Posterior vena cava (tissue), 2 donors: ENCODE data around the gene SUGCT. TPM values are rescaled to one million over a fixed set of nuclear protein-coding genes. Genes with fewer than 3 reads are reported as not detected.
"Not testable (repeated sequence)": the region's sequence is repeated elsewhere in the genome, so short reads cannot be mapped to it uniquely, and the experiment has no call there.

Experiments used
- DNase-seq: peaks from one replicate; pipeline ENCODE4 v3.0.0-alpha.2; 2020; ENCODE audit warnings: low spot score
- intact Hi-C, 2 donors: fragments of 100-400 bp; cut with DNase I; formaldehyde crosslinking; loops; one replicate each; pipeline versions ENCODE4 v1.14.1 to v1.14.2; 2022 to 2023
- long read RNA-seq, 2 donors: library from polyadenylated mRNA; unstranded; transcript quantifications; one replicate each; pipeline ENCODE4 v2.0.0, GENCODE V29; 2020 to 2021
- total RNA-seq, 2 donors: library from RNA; stranded (reverse); fragmentation: NEBNext Ultra II Directional; extraction: Animal tissue kit (Norgen Biotek cat#: 25700); gene quantifications; one replicate each; pipeline ENCODE4 v1.2.1, GENCODE V29; 2021
- donor health status: DM: yes; HTN: yes; CAD: no.
- donor health status: DM: yes; HTN: yes; CAD: no.

Gene SUGCT
- 10 to 100 TPM; 15.8 to 16.2 TPM for total RNA-seq
- long read RNA-seq, donor 1, partial matches to known transcripts: 0 of 7 reads
- long read RNA-seq, donor 1, other reads (novel, unspliced or antisense): 7 of 7 reads
- long read RNA-seq, donor 2, partial matches to known transcripts: 0 of 10 reads
- long read RNA-seq, donor 2, other reads (novel, unspliced or antisense): 9 of 10 reads

DNA sequence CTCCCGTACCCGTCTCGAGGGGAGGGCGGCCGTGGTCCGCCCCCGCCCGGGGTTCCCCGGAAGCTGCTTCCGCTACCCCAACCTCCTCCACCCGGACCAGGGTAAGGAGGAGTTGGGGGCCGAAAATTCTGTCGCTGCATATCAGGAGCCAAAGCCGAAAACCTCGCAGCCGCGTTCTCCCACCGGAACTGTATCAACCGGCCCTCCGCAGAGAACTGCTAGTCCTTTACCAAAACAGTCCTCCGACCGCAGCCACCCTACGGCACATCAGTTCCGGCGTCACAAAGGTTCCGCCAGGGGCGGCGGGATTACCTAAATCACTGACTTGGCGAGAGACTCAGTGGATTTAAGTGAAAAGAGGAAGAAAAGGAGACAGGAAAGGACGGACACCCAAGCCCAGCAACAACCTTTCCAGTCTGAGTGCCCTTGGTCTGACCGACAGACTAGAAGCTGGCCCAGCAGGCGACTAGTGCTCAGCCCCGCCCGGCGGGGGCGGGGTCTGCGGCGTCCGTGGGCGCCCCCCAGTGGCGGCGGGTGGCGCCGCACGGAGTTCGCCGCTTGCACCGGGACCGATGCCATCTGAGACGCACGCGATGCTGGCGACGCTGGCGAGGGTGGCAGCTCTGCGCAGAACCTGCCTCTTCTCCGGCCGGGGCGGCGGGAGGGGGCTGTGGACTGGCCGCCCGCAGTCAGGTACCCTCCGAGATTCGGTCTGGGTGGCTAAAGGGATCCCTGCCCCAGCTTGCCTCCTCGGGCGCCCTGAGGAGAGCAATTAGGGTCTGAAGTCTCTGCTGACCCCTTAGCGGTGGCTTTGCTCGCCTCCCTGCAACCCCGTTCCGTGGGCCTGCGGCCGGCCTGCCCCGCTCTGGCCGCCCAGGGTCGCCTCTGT, at the start of gene SUGCT, which contains the start of gene MPLKIP:
SUGCT (plus strand) TSS at position 578 of the 889 bp plus-strand sequence.
MPLKIP (minus strand) TSS at position 195 of the 889 bp plus-strand sequence; CDS start at position 140, 55 bp downstream.
- DNase-seq: peak; percentile 93
- intact Hi-C loops: no loop called here

DNA sequence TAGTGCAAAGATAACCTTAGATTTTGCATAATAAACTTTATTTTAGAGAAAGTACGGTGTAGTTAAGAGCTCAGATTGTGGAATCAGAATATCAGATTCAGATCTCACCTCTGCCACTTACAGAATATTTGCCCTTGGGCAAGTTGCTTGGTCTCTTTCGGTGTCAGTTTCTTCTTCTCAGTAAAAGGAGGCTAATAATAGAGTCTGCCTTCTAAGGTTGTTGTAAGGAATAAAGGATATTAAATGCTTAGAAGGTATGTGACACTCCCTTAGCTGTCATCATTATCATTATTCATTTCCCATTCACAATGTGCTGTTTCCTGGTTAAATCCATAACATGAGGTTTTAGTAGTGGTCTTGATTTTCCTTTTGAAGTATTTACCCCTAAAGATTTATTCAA, 42.6 kb upstream of the SUGCT start:
- intact Hi-C loops: no loop called here
- no peak for DNase-seq

GRCh38 chr7:40093631-40094350, 41.0 kb upstream of the SUGCT start:
- intact Hi-C loops: no loop called here

DNA sequence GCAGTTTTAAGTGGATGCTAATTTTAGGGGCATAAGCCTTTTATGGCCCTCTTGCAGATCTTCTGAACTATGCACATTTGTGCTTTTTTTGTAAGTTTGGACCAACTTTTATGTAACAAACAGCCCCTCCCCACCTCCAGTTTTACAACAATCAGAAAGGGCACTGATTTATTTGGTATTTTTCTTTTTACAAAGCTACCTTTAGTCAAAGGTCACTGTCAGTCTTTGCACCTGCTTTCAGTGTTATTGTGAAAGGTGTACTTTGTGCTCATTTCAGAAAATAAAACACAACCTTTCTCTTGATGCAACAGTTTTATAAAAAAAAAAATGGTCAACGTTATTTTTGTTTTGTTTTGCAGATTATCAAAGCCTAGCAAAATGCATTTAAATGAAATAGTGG, 39.6 kb upstream of the SUGCT start:
- intact Hi-C loops: no loop called here
- DNase-seq: no peak

More at GRCh38 chr7:40093631-40094350, 41.0 kb upstream of the SUGCT start:
- no peak for DNase-seq

DNA sequence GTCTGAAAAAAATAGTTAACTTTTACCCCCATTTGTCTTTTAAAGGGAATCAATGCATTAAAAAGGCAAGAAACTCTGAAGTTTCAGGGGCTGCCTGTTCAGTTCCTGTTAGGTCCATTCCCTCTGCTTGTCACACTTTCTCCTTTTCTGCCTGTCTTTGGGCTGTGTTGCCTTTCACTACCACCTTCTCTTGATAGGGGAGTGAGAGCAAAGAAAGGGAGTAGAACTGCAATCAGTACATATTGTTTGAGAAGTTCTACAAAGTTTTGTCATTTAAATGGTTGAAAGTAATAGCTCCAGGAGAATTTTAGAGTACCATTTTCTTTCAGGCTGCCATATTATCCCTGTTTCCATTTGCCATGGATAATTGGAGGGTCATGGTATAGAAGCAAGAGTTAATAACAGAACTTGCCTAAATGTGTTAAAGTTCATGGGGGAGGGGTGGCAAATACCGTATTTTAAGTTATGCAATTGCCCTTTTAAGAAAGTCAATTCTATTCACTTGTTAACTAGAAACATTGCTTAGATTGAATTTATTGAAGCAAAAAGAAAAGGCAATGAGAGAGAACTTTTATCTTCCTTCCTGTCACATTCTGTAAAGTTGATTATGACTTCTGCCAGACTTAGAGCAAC, 39.0 kb upstream of the SUGCT start:
- intact Hi-C loops: no loop called here
- DNase-seq: no peak

DNA sequence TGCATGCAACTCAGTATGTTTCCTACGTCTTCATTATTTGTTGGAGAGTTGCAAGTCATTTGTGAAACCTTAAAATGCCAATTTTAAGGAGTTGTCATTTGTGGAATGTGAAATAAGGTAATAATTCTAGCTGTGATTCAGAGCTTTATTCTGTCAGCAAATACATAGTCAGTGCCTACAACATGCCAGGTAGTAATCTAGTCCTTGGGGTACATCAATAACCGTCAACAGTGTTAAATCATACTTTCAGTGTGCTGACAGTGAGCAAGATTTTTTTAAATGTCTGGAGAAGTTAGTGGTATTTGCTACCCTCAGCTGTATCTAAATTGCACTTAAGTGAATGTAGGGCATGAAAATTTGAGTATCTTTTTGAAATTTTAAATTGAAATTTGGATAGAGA, 37.1 kb upstream of the SUGCT start:
- no peak for DNase-seq
- intact Hi-C loops: no loop called here

- intact Hi-C loops: no loop called here
- no peak for DNase-seq
These were observed 36.0 kb upstream of the SUGCT start for GRCh38 chr7:40098810-40099209.

DNA sequence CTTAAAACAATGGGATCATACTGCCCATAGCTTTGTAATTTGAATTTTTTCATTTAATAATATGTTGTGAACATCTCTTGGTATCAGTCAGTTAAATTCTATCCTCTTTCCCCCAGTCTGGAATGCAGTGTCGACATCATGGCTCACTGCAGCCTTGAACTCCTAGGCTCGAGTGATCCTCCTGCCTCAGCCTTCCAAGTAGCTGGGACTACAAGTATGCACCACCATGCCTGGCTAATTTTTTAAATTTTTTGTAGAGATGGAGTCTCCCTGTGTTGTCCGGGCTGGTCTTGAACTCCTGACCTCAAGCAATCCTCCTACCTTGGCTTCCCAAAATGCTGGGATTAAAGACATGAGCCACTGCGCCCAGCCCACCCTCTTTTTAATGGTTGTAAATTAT, 35.0 kb upstream of the SUGCT start:
- intact Hi-C loops: no loop called here

DNA sequence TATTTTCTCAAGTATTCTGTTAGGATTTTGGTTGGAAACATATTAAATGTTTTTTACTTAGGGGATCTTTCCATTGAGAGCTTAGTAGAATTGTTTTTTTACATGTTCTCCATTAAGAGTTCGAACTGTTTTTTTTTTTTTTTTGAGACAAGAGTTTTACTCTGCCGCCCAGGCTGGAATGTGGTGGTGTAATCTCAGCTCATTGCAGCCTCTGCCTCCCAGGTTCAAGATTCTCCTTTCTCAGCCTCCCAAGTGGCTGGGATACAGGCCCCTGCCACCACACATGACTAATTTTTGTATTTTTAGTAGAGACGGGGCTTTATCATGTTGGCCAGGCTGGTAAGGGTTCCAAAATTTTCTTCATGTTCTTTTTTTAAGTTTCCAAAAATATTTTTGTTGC, 33.6 kb upstream of the SUGCT start:
- intact Hi-C loops: no loop called here
- DNase-seq: no peak

More for the DNA sequence above, 35.0 kb upstream of the SUGCT start:
- DNase-seq: no peak

DNA sequence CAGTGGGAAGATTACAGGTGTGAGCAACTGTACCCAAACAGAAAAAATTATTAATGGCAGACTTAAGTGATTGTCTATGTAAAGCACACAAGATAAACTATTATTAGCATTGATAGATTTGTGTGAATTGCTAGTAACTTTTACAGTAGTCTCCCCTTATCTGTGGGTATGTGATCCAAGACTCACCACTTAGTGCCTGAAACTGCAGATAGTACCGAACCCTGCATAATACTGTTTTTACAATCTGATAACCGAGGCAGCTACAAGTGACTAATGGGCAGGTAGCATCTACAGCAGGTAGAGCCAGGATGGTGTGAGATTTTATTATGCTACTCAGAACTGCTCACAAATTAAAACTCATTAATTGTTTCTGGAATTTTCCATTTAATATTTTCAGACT, 31.9 kb upstream of the SUGCT start:
- no peak for DNase-seq
- intact Hi-C loops: no loop called here

- intact Hi-C loops: no loop called here
- DNase-seq: no peak
These were observed 28.8 kb upstream of the SUGCT start for GRCh38 chr7:40105879-40106473.

GRCh38 chr7:40115936-40116335, 18.9 kb upstream of the SUGCT start:
- intact Hi-C loops: no loop called here
- no peak for DNase-seq

DNA sequence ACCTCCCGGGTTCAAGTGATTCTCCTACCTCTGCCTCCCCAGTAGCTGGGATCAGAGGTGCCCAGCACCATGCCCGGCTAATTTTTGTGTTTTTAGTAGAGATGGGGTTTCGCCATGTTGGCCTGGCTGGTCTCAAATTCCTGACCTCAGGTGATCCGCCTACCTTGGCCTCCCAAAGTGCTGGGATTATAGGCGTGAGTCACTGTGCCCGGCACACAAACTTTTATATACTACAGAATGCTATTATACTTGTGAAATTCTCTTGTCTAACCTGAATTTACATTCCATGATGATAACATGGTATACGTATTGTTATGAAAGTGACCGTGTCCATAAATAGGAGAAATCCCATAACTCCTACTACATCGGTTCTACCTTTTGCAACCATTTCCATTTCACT, 17.6 kb upstream of the SUGCT start:
- intact Hi-C loops: not testable (repeated sequence)

GRCh38 chr7:40118201-40118600, 16.6 kb upstream of the SUGCT start:
- DNase-seq, intact Hi-C loops: not testable (repeated sequence)

More for the DNA sequence above, 17.6 kb upstream of the SUGCT start:
- DNase-seq: not testable (repeated sequence)

GRCh38 chr7:40120020-40120419, 14.8 kb upstream of the SUGCT start:
- intact Hi-C loops: no loop called here
- DNase-seq: no peak

DNA sequence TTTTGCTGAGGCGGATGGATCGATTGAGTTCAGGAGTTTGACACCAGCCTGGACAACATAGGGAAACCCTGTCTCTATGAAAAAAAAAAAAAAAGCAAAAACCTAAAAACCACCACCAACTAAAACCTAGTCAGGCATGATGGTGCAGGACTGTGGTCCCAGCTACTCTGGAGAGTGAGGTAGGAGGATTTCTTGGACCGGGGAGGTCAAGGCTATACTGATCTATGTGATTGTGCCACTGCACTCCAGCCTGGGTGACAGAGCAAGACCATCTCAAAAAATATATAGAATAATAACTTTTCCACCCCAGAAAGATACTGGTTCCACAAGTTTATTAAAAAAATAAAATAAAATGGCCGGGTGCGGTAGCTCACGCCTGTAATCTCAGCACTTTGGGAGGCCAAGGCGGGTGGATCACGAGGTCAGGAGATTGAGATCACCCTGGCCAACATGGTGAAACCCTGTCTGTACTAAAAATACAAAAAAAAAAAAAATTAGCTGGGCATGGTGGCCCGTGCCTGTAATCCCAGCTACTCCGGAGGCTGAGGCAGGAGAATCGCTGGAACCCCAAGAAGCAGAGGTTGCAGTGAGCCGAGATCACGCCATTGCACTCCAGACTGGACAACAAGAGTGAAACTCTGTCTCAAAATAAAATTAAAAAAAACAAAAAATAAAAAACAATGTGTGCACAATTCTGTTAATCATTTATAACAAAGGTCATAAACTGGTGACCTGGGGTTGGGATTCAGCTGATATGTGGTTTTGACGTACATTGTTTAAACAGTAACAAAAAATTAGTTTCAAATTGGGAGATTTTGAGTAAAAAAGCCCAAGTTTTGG, 12.5 kb upstream of the SUGCT start:
- intact Hi-C loops, DNase-seq: not testable (repeated sequence)

DNA sequence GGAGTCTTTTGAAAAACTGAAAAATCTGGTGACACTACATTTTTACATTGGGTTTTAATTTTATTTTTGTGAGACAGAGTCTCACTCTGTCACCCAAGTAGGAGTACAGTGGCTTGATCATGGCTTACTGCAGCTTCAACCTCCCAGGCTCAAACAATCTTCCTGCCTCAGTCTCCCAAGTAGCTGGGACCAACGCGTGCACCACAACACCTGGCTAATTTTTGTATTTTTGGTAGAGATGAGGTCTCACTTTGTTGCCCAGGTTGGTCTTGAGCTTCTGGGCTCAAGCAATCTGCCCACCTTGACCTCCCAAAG, 11.9 kb upstream of the SUGCT start:
- DNase-seq: no peak
- intact Hi-C loops: no loop called here
